Measurements from ENCODE around the gene TNFAIP8L2. TPM values are rescaled to one million over a fixed set of nuclear protein-coding genes. Genes with fewer than 3 reads are reported as not detected.

The TNFAIP8L2 gene
- total and polyA plus RNA-seq, 2 of the 8 experiments (the other 6 are each of a cell fraction or from before 2014, with no cell fraction given): not detected

- TF ChIP-seq RNF2 (IDR thresholded peaks at IDR 0.05; ENCODE audit: borderline replicate concordance, low read depth, low read length, missing control alignments, poor library complexity, severe bottlenecking) (no peak), SIX5 (IDR thresholded peaks at IDR 0.05; ENCODE audit: low read depth, low read length) (no peak), TAF1 (IDR thresholded peaks at IDR 0.05; ENCODE audit: low read depth, low read length) (no peak), ATF3 (IDR thresholded peaks at IDR 0.05; ENCODE audit: insufficient read depth, low read depth, low read length) (no peak), RFX5 (IDR thresholded peaks at IDR 0.05; ENCODE audit: borderline replicate concordance, low read depth, low read length) (no peak)
These were observed 41.4 kb downstream of the TNFAIP8L2 start (continued) for GRCh38 chr1:151197863-151198253.

Measured in H1 (cell line).